Measurements from ENCODE around the gene PUS1. TPM values are rescaled to one million over a fixed set of nuclear protein-coding genes. Genes with fewer than 3 reads are reported as not detected.

The PUS1 gene
- total and polyA plus RNA-seq, 2 of the 8 experiments (the other 6 are each of a cell fraction or from before 2014, with no cell fraction given), result 48.1 to 81.2 TPM

- CTCF ChIA-PET (ENCODE audit: partially characterized antibody), result interaction anchor here (0.5 to 1.3 kb wide), 3 partner anchors 17 to 439 kb away, joined by 3 read pairs; no protein-coding TSS in a partner anchor
Observed at GRCh38 chr12:131983554-131983953, 54.5 kb downstream of the PUS1 start.

More at GRCh38 chr12:131983554-131983953, 54.5 kb downstream of the PUS1 start:
- Histone ChIP-seq H3K9ac (replicated peaks in 1 of 4; ENCODE audit: extremely low read depth in 1 of 4, low read depth in 3 of 4, low read length in 3 of 4) (no peak overlapping the region), H3K23me2 (ENCODE audit: low read depth, low read length) (no peaks in the 10 kb centered on the region), H3K4me1 (replicated peaks in 1 of 4; ENCODE audit: control insufficient read depth in 3 of 4, insufficient read depth in 4 of 4, low read length in 3 of 4) (peaks cover 0 to 4% (median 2%) of the 10 kb centered on the region in 4 experiments; a peak in 3 of 7 replicates), H2BK5ac (ENCODE audit: low read depth, low read length) (no peak overlapping the region), H2BK20ac (ENCODE audit: low read length) (no peak overlapping the region), H3K56ac (replicated peaks; ENCODE audit: insufficient read length, low read depth, low read length) (no peak overlapping the region), H2BK15ac (ENCODE audit: low read length) (no peak overlapping the region), H4K91ac (replicated peaks; ENCODE audit: insufficient read length, low read length) (no peak overlapping the region), H4K20me1 (replicated peaks in 1 of 2; ENCODE audit: control insufficient read depth in 1 of 2, insufficient read depth in 2 of 2, low read length in 2 of 2) (no peaks in the 10 kb centered on the region), H3K27me3 (replicated peaks in 1 of 4; ENCODE audit: control insufficient read depth in 3 of 4, extremely low read depth in 1 of 4, insufficient read depth in 3 of 4, low read length in 3 of 4) (no peaks in the 10 kb centered on the region), H4K5ac (ENCODE audit: insufficient read length, low read depth, low read length) (no peak overlapping the region), H2BK120ac (replicated peaks; ENCODE audit: low read depth, low read length) (no peak overlapping the region), H2BK12ac (ENCODE audit: low read depth, low read length) (no peak overlapping the region), H2AFZ (ENCODE audit: low read length) (no peak overlapping the region), H3K4me3 (ENCODE audit: extremely low read depth in 1 of 4, insufficient read depth in 2 of 4, low read depth in 3 of 4, low read length in 4 of 4) (no peak overlapping the region), H3K18ac (ENCODE audit: extremely low read depth, low read length) (no peak overlapping the region), H3K36me3 (ENCODE audit: control insufficient read depth in 2 of 4, insufficient read depth in 4 of 4, low read length in 3 of 4) (peaks cover 4 to 55% (median 17%) of the 10 kb centered on the region in 4 experiments; a peak in 5 of 8 replicates), H3K9me3 (ENCODE audit: insufficient read depth in 2 of 2, low read depth in 1 of 2, low read length in 1 of 2) (no peaks in the 10 kb centered on the region), H3K79me2 (ENCODE audit: control insufficient read depth in 1 of 2, insufficient read depth in 2 of 2, low read length in 2 of 2) (peaks cover 0 to 2% of the 10 kb centered on the region in 2 experiments; a peak in 1 of 4 replicates), H3K27ac (ENCODE audit: low read depth, low read length) (no peak overlapping the region), H3K14ac (ENCODE audit: insufficient read length) (no peak overlapping the region), H3K79me1 (ENCODE audit: low read depth, low read length) (no peaks in the 10 kb centered on the region), H3K4ac (replicated peaks; ENCODE audit: insufficient read length, low read depth, low read length) (no peak overlapping the region), H3K23ac (ENCODE audit: insufficient read length) (no peak overlapping the region), H3K4me2 (ENCODE audit: insufficient read depth in 1 of 2, low read depth in 2 of 2, low read length in 2 of 2) (no peak overlapping the region), H2AK5ac (ENCODE audit: low read depth, low read length) (no peak overlapping the region), H4K8ac (ENCODE audit: extremely low read depth, insufficient read depth, low read length) (no peak overlapping the region)
- POLR2A ChIA-PET (ENCODE audit: partially characterized antibody), result interaction anchor here (0.9 kb wide), 1 partner anchor 30 kb away, joined by 4 read pairs; no protein-coding TSS in a partner anchor
- 82% methylated on average over 5 of the region's 6 CpGs; no CpG with 5 or more reads in 1 of the 2 experiments for WGBS, 2 experiments (ENCODE audit: extremely low coverage in 1 of 2, insufficient coverage in 1 of 2, insufficient read length in 1 of 2, insufficient replicate concordance in 2 of 2, low coverage in 1 of 2, low lambda C conversion rate in 2 of 2, missing lambda C conversion rate in 1 of 2)
- no peak for FAIRE-seq
- no peak for DNase-seq (ENCODE audit: low read depth in 1 of 2, low spot score in 2 of 2)
- TF ChIP-seq EZH2 (IDR thresholded peaks at IDR 0.05; ENCODE audit: low read depth, low read length, severe bottlenecking), result no peak
